Prostate gland (tissue), 2 donors: Measurements from ENCODE around the gene DPP10.

Source experiments
- CTCF ChIP-seq, 4 experiments: fragments of 200-600 bp in 2 of 4; fragments of 450-650 bp in 2 of 4; sonication (generic) in 2 of 4; IDR thresholded peaks; 1 replicate in 3 of 4; 2 replicates in 1 of 4; pipeline ENCODE4 v1.5.1; 2016 to 2019; ENCODE audit warnings: antibody characterized with exemption in 4 of 4, mild to moderate bottlenecking in 2 of 4, moderate library complexity in 2 of 4
- POLR2A ChIP-seq: fragments of 450-650 bp; IDR thresholded peaks from one replicate; pipeline ENCODE4 v1.6.1; 2016; ENCODE audit warnings: antibody characterized with exemption, mild to moderate bottlenecking

- no peak for TF ChIP-seq CTCF (IDR thresholded peaks at IDR 0.05)
- TF ChIP-seq POLR2A: no peak
Measured at GRCh38 chr2:115484983-115485382, 1042.5 kb downstream of the DPP10 start.
